ENCODE measurements around the gene FUT8. TPM values are rescaled to one million over a fixed set of nuclear protein-coding genes. Genes with fewer than 3 reads are reported as not detected.

Gene FUT8
- total RNA-seq: 31.9 and 32.1 TPM in 2 replicates

GRCh38 chr14:65412032-65412846 is at the start of gene FUT8:
Gene FUT8, plus strand, starts transcription at chr14:65412730. Its CDS starts 148,834 bp downstream, at chr14:65561564.

Measured in bronchus fibroblast of lung (primary cell).